IPS DF 4.7 (cell line): ENCODE measurements around the gene TH.

Experiments
- DNase-seq: peaks from one replicate; pipeline ENCODE4 v3.0.0-alpha.2; 2013; ENCODE audit warnings: low spot score; ENCODE audit errors: extremely low read depth

TH gene

DNA sequence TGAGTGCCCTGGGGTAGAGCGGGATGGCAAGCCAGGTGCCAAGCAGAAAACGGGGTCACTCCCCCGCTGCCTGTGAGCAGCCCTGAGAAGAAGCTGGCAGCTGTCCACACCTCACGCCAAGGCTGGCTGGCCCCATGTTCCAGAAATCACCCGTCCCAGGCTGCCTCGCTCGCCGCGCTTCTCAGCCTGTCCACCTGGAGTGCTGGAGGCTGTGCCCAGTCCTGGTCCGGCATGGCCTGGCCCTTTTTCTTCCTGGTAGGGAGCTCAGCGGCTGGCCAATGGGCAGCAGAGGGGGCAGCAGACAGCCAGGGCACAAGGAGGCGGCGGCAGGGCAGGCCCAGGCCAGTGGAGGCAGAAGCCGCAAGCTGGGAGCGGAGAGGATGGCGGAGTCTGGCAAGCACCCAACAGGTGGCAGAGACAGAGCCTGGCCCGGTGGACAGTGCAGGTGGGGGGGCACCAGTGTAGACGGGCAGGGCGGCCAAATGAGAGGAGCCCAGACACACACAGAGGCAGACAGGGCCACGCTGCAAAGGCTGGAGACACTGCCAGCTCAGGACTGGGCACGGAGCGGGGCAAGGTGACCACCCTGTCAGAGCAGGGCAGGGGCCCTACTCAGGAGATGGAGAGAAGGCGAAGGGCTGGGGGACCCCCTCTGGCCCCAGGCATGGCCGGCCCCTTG is 37.2 kb upstream of the TH start:
- no peak for DNase-seq

DNA sequence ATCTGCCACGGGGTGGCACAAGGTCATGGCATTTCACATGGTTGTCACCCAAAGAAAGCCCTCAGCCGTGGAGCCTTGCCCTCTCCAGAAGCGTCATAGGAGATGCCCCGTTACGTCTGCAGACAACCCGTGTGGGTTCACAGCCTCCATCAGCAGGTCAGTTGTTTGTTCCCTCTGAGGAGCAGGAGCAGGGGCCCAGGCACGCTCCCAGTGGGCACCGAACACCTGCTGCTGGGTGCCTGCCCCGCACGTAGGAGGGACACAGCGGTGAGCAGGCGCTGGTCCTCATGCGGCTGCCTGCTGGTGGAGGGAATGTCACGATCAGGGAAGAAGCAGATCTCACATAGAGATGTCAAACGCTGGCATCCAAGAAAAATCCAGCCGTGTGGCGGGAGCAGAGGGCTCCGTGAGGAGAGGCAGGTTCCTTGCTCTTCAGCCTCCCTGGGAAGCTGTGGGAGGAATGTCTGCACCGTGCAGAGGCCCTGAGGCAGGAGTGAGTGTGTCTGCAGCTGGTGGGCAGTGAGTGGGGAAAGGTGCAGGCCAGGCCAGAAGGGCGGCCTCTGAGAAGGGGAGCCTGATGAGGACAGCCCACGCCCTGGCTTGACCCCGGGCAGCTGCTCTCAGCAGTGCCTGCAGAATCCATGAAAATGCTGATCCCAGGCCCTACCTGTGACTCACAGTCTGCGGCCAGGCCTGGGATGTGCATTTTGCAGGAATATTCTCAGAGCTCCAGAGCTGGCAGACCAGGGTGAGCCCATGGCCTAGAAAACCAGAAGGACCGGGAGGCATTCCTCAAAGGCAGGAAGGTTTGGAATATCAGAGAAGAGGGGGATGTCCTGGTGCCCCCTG is 36.4 kb upstream of the TH start:
- no peak for DNase-seq

DNA sequence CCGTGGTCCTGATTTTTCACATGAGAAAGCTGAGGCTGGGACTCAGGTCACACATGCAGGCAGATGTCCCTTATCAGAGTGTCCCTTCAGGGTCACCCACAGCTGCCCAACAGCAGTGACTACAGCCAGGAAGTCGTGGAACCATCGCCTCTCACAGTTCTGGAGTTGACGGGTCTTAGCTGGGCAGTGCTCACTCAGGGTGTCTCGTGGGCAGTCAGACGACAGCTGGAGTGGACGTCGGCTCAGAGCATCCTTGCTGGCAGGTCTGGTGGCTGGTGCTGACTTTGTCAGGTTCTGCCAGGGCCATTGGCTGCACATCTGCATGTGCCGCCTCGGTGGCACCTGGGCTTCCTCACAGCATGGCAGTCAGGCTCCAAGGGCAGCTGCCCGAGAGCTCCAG is 35.6 kb upstream of the TH start:
- DNase-seq = no peak

GRCh38 chr11:2205981-2206690 is 34.5 kb upstream of the TH start:
- no peak for DNase-seq

- DNase-seq = no peak
Measured at GRCh38 chr11:2205214-2205720, 33.7 kb upstream of the TH start.

DNA sequence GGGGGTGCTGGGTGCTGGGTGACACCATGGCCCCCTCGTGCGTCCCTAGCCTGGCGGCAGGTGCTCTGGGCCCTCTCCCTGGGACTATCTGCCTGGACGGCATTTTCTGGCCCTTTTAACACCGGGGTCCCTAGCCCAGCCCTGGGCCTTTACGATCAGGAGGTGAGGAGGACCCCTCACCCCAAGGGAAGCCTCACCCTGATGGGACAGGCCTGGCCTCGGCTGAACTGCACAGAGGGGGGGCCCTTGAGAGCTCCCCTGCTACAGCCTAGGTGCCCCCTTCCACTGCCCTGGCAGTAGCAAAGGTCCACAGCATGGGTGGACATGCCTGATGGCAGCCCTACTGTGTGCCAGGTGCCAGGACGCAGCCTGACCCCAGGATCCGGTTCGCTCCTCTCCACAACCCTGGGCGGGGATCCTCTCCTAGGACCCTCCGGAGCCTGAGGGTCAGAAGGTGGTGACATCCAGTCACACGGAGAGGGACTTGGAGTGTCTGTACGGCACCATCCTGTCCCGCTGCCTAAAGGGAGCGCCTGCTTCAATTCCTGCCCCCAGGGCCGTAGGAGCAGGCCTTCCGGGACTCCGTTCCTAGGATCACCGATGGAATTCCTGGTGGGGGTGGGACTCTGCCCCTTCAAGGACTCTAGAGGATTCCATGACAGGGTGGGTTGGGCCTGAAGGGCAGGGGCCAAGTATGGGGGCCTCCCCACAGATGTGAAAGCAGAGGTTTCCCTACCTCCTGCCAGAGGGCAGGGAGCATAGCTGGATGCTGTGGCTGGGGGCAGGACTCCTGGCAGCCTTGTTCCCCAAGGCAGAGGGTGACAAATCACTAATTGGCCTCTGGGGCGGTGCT is 33.0 kb upstream of the TH start:
- no peak for DNase-seq

DNA sequence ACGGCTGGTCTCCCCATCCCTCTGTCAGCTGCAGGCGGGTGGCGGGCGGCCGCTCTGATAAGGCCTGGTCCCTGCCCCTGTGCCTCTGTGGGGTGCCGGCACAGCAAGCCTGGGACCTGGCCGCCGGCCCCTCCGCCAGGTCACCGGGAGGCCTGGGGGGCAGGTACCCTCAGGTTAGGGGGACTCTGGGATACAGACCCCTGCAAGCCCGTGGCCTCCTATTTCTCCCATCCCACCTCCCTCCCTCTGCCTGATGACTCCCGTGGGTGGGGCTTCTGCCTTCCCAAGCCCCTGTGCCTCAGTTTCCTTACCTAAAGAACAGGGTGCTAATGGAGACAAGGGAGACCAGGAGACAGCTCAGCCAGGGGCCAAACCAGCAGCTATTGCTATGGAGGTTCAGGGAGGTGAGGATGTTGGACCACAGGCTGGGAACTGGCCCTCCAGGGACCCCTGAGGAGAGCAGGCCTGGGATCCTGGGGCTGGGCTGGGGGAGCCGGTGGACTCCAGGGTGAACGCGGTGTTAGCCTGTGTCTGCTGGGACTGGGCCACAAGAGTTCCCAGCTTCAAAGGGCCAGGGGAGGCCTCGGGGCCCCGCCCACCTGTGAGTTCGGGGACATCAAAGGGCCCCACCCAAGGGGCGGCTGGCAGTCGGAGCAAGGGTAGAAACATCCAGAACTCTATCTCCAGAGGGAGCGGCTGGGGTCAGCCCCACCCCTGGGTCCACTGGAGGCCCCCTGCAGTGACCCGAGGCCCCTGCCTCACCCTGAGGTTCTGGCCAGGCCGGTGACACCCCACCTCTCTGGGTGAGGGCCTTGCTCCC is 32.0 kb upstream of the TH start:
- no peak for DNase-seq

DNA sequence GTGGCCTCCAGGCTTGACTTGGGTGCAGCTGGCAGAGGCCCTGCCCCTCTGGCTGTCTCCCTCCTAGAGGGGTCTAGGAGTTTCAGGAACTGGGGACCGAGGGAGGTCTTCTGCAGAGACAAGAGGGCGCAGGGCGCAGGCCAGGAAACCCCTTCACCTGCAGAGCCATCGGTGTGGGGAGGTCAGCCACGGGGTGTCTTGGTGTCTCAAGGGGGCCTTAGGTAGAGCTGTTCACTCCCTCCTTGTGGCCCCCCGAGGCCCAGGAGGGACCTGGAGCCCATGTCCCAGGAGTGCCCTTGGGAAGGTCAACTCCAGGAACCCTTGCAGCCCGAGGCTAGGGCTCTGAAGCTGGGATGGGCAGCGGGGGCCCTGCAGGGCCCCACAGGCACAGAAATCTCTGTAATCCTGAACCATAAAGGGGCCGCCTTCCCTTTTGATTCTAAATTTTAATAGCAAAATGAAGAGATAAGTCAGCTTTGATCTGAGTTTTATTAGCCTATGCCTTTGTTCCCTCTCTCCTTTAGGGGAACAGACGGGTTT is 31.4 kb upstream of the TH start:
- DNase-seq = no peak

DNA sequence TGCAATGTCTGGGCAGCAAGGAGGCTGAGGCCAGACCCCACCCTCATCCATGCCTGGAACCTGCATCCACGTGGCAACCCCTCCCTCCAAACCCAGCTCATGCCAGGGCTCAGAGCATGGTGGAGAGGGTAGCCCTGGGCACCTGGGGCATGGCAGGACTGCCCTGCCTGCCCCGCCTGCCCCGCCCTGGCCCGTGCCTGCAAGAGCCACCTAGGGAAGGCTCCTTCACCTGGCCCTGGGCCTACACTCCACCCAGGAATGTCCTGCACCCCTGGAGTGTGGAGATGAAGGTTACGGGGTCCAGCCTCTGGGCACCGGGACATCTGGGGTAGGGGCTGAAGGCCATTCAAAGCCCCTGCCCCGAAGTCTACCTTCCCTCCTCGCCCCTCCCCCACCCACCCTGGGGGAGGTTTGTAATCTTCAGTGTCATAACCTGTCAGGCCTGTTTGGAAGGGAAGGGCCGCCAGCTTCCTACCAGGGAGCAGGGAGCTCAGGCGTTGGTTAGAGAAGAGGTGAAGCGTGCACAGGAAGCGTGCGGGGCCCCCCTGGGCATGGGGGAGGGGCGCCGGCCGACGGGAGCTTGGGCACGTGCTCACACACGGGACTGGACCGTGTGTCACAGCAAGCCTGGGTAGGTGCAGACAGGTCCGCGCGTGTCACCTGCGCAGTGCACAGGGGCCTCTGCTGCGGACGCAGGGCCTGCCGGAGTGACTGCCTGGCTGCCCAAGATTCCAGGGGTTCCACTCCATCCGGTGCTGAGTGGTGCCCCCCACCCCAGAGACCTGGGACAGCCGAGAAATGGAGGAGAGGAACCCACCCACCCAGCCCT is 30.7 kb upstream of the TH start:
- DNase-seq = no peak

- DNase-seq = no peak
Measured at GRCh38 chr11:2201542-2201941, 29.9 kb upstream of the TH start.

DNA sequence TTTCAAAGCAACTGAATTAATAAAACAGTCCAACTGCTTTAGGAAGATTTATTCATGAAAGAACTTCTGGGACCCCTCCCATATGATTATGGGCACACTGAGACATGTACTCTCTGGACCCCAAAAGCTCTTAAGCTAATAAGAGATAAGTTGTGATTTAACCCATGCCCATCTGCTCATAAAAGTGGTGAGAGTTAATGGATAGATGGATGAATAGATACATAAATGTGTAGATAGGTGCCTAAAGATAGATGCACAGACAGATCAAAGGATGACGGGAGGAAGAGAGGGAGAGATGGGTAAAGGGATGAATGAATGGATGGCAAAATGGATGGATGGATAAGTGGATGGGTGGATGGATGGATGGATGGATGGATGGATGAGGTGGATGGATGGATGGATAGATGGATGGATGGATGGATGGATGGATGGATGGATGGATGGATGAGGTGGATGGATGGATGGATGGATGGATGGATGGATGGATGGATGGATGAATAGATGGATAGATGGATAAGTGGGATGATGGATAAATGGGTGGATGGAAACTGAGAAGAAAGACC is 29.4 kb upstream of the TH start:
- DNase-seq = no peak

DNA sequence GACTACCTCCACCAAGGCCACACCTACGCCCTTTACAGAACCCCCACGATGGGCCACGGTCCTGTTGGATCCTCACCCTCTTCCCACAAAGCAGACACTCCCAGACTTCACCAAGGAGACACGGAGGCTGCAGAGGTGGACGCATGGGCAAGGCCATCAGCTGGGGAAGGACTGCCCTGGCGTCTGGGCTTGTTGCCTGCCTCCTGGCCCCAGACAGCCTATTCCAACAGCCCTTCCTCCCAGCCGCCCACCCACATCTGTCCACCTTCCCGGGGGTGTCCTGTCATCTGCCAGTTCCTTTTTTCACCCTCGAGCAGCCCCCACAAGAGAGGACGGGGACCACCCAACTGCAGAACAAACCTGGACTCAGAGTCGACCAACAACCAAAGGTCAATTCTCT is 28.9 kb upstream of the TH start:
- DNase-seq = no peak

GRCh38 chr11:2199466-2200341 is 28.1 kb upstream of the TH start:
- no peak for DNase-seq

DNA sequence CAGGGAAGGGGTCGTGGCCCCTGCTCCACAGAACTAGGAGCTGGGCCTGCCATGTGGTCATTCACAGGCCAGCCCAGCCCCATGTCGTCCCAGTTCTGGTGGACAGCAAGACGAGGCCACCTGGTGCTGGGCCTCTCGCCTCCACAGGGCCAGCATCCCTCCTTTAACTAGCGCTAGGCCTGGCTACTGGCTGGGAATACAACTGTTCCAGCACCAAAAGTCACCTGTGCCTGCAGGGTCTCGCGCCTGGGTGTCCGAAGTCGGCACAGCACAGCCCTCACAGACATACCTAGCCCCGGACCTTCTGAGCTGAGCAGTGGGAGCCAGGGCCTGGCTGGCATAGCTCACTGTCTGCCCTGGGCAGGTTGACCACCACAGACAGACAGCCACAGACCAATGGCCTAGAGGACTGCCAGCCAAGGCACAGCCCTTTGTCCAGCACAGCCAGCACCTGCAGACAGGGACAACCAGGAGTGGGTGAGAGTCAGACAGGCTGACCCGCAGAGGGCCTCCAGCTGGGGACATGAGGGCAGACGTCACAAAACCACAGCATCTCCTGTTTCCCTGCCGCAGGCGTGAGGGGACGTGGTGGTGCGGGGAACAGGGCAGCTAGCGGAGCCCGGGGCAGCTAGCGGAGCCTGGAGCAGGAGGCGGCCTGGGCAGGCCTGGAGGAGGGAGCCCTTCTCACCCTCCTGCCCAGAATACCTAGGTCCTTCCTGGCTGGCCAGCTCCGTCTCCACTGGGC is 27.2 kb upstream of the TH start:
- DNase-seq = no peak

GRCh38 chr11:2197771-2198520 is 26.3 kb upstream of the TH start:
- DNase-seq = no peak

DNA sequence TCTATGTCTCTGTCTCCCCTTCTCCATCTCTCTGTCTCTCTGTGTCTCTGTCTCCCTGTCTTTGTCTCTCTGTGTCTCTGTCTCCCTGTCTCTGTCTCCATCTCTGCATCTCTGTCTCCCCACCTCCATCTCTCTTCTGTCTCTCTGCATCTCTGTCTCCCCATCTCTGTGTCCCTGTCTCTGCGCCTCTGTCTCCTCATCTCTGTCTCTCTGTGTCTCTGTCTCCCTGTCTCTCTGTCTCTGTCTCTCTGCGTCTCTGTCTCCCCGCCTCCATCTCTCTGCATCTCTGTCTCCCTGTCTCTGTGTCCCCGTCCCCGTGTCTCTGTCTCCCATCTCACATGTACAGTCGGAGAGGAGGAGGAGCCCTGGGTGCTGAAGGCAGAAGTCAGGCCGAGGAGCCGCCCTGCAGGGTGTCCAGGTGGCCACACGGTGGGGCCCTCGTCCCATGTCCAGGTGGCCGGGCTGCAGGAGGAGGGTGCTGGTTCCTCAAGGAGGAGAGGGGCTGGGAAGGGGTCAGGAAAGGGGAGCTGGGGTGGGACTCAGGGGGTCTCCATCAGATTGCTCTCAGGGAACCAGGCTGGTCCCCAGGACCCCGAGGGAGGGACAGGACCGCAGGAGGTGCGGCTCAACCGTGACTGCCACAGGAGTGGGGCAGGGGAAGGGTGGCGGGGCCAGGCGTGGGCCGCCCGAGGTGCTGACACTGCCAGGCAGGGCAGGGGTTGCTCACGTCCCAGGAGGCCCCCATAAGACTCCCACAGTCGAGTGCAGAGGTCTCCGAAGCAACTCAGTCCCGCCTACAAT is 25.6 kb upstream of the TH start:
- no peak for DNase-seq
